H1 (cell line): ENCODE results near the gene FOSL1. TPM values are rescaled to one million over a fixed set of nuclear protein-coding genes. Genes with fewer than 3 reads are reported as not detected.

Experiments
- CTCF ChIA-PET: fragments of 300-600 bp; sonication (Branson Sonifier 250); formaldehyde crosslinking; loops from one replicate; lab custom pipeline; 2021; ENCODE audit not compliant: partially characterized antibody; lab: Charles Lee
- POLR2A ChIA-PET: fragments of 300-600 bp; sonication (Branson Sonifier 250); formaldehyde crosslinking; loops from one replicate; lab custom pipeline; 2021; ENCODE audit warnings: inconsistent platforms; ENCODE audit not compliant: partially characterized antibody; lab: Charles Lee
- DNase-seq, 2 experiments: peaks; one replicate each; pipeline versions ENCODE4 v3.0.0 to v3.0.0-alpha.2; 2010 to 2022; ENCODE audit warnings: low spot score in 2 of 2, low read depth in 1 of 2, mixed read lengths in 1 of 2
- FAIRE-seq: peaks from 2 replicates; lab custom pipeline; 2011; peaks lifted over from hg19 to GRCh38; lab: Jason Lieb, UNC
- H2AFZ ChIP-seq: 2 replicates; pipeline ENCODE4 v1.8.1; 2012; ENCODE audit warnings: low read length, inconsistent platforms
- H2AK5ac ChIP-seq: 2 replicates; pipeline ENCODE4 v1.6.1; 2013; ENCODE audit warnings: low read depth, low read length
- H2BK120ac ChIP-seq: replicated peaks from 2 replicates; pipeline ENCODE3; 2013; ENCODE audit warnings: low read depth, low read length, inconsistent platforms
- H2BK12ac ChIP-seq: 2 replicates; pipeline ENCODE4 v1.6.1; 2013; ENCODE audit warnings: low read depth, low read length
- H2BK15ac ChIP-seq: 2 replicates; pipeline ENCODE4 v1.6.1; 2013; ENCODE audit warnings: low read length
- H2BK20ac ChIP-seq: 2 replicates; pipeline ENCODE4 v1.6.1; 2013; ENCODE audit warnings: low read length
- H2BK5ac ChIP-seq: 2 replicates; pipeline ENCODE4 v1.6.1; 2013; ENCODE audit warnings: low read depth, low read length
- H3K14ac ChIP-seq: 2 replicates; pipeline ENCODE4 v1.6.1; 2013; ENCODE audit warnings: inconsistent platforms; ENCODE audit not compliant: insufficient read length
- H3K18ac ChIP-seq: 2 replicates; pipeline ENCODE4 v1.6.1; 2013; ENCODE audit warnings: low read length; ENCODE audit errors: extremely low read depth
- H3K23ac ChIP-seq: 2 replicates; pipeline ENCODE4 v1.6.1; 2013; ENCODE audit warnings: inconsistent platforms; ENCODE audit not compliant: insufficient read length
- H3K23me2 ChIP-seq: 2 replicates; pipeline ENCODE4 v1.6.1; 2013; ENCODE audit warnings: low read depth, low read length
- H3K27ac ChIP-seq: 2 replicates; pipeline ENCODE4 v1.6.1; 2011; ENCODE audit warnings: low read depth, low read length, inconsistent platforms
- H3K27me3 ChIP-seq, 4 experiments: replicated peaks in 1 of 4; 1 replicate in 1 of 4; 2 replicates in 3 of 4; pipeline versions ENCODE4 v1.6.1 to v1.8.1; 2011 to 2013; ENCODE audit warnings: low read length in 3 of 4, mild to moderate bottlenecking in 3 of 4, inconsistent platforms in 2 of 4, mixed read lengths in 2 of 4, moderate library complexity in 1 of 4; ENCODE audit not compliant: control insufficient read depth in 3 of 4, insufficient read depth in 3 of 4; ENCODE audit errors: extremely low read depth in 1 of 4
- H3K36me3 ChIP-seq, 4 experiments: 2 replicates each; pipeline versions ENCODE4 v1.6.1 to v1.8.1; 2011 to 2013; ENCODE audit warnings: mild to moderate bottlenecking in 4 of 4, low read length in 3 of 4, moderate library complexity in 2 of 4, control low read depth in 1 of 4, inconsistent platforms in 1 of 4; ENCODE audit not compliant: insufficient read depth in 4 of 4, control insufficient read depth in 2 of 4
- H3K4ac ChIP-seq: replicated peaks from 2 replicates; pipeline ENCODE3; 2013; ENCODE audit warnings: low read length, low read depth, mixed read lengths, inconsistent platforms; ENCODE audit not compliant: insufficient read length
- H3K4me1 ChIP-seq, 4 experiments: replicated peaks in 1 of 4; 1 replicate in 1 of 4; 2 replicates in 3 of 4; pipeline versions ENCODE4 v1.6.1 to v1.8.1; 2011 to 2013; ENCODE audit warnings: low read length in 3 of 4, inconsistent platforms in 2 of 4, mixed read lengths in 1 of 4; ENCODE audit not compliant: insufficient read depth in 4 of 4, control insufficient read depth in 3 of 4
- H3K4me2 ChIP-seq, 2 experiments: 2 replicates each; pipeline versions ENCODE4 v1.6.1 to v1.8.1; 2011 to 2013; ENCODE audit warnings: low read depth in 2 of 2, low read length in 2 of 2, control low read depth in 1 of 2, inconsistent platforms in 1 of 2, mild to moderate bottlenecking in 1 of 2; ENCODE audit not compliant: insufficient read depth in 1 of 2
- H3K4me3 ChIP-seq, 4 experiments: fragments of 200-600, 300-600 bp in 1 of 4; sonication (generic), shearing (Covaris generic), sonication (Bioruptor Twin) in 1 of 4; 2 replicates each; pipeline versions ENCODE4 v1.5.1 to v1.8.1; 2011 to 2016; ENCODE audit warnings: low read length in 4 of 4, low read depth in 3 of 4, control low read depth in 2 of 4, inconsistent platforms in 2 of 4, mild to moderate bottlenecking in 2 of 4, mixed read lengths in 1 of 4, moderate library complexity in 1 of 4; ENCODE audit not compliant: insufficient read depth in 2 of 4; ENCODE audit errors: extremely low read depth in 1 of 4
- H3K56ac ChIP-seq: replicated peaks from 2 replicates; pipeline ENCODE3; 2013; ENCODE audit warnings: low read depth, mild to moderate bottlenecking, mixed read lengths, low read length, inconsistent platforms; ENCODE audit not compliant: insufficient read length
- H3K79me1 ChIP-seq: 2 replicates; pipeline ENCODE4 v1.6.1; 2013; ENCODE audit warnings: low read depth, low read length, control low read depth
- H3K79me2 ChIP-seq, 2 experiments: 2 replicates each; pipeline versions ENCODE4 v1.6.1 to v1.8.1; 2012 to 2013; ENCODE audit warnings: low read length in 2 of 2, mild to moderate bottlenecking in 2 of 2, inconsistent platforms in 1 of 2; ENCODE audit not compliant: insufficient read depth in 2 of 2, control insufficient read depth in 1 of 2
- H3K9ac ChIP-seq, 4 experiments: replicated peaks in 1 of 4; 1 replicate in 1 of 4; 2 replicates in 3 of 4; pipeline versions ENCODE4 v1.6.1 to v1.8.1; 2011 to 2013; ENCODE audit warnings: low read depth in 3 of 4, low read length in 3 of 4, control low read depth in 2 of 4, mild to moderate bottlenecking in 2 of 4, moderate library complexity in 2 of 4, inconsistent platforms in 1 of 4; ENCODE audit errors: extremely low read depth in 1 of 4
- H3K9me3 ChIP-seq, 2 experiments: 2 replicates each; pipeline versions ENCODE4 v1.6.1 to v1.8.1; 2012 to 2013; ENCODE audit warnings: mild to moderate bottlenecking in 2 of 2, moderate library complexity in 2 of 2, control low read depth in 1 of 2, inconsistent platforms in 1 of 2, low read depth in 1 of 2, low read length in 1 of 2, mixed read lengths in 1 of 2; ENCODE audit not compliant: insufficient read depth in 2 of 2
- H4K20me1 ChIP-seq, 2 experiments: replicated peaks in 1 of 2; 2 replicates each; pipeline versions ENCODE3 to v1.8.1; 2011 to 2013; ENCODE audit warnings: inconsistent platforms in 2 of 2, low read length in 2 of 2, mild to moderate bottlenecking in 1 of 2; ENCODE audit not compliant: insufficient read depth in 2 of 2, control insufficient read depth in 1 of 2
- H4K5ac ChIP-seq: 2 replicates; pipeline ENCODE4 v1.6.1; 2013; ENCODE audit warnings: low read length, low read depth, mixed read lengths, inconsistent platforms; ENCODE audit not compliant: insufficient read length
- H4K8ac ChIP-seq: 2 replicates; pipeline ENCODE4 v1.8.0; 2013; ENCODE audit warnings: mild to moderate bottlenecking, moderate library complexity, low read length, inconsistent platforms; ENCODE audit not compliant: insufficient read depth; ENCODE audit errors: extremely low read depth
- H4K91ac ChIP-seq: replicated peaks from 2 replicates; pipeline ENCODE3; 2013; ENCODE audit warnings: low read length, mixed read lengths, inconsistent platforms; ENCODE audit not compliant: insufficient read length
- GTF2F1 ChIP-seq: IDR thresholded peaks from 2 replicates; pipeline ENCODE4 v1.6.1; 2012; ENCODE audit warnings: low read depth, low read length, improper control_type of control experiment, borderline replicate concordance
- WGBS, 2 experiments: shearing (Covaris generic) in 1 of 2; methylation state at CpG; one replicate each; pipeline versions ENCODE4 v1.1.6 to v1.1.7; 2013 to 2015; ENCODE audit warnings: low lambda C conversion rate in 2 of 2, mixed read lengths in 2 of 2, inconsistent platforms in 1 of 2, low coverage in 1 of 2, missing lambda C conversion rate in 1 of 2; ENCODE audit not compliant: insufficient replicate concordance in 2 of 2, insufficient coverage in 1 of 2, insufficient read length in 1 of 2; ENCODE audit errors: extremely low coverage in 1 of 2, missing lambda C conversion rate in 1 of 2; 5-methylcytosine and 5-hydroxymethylcytosine counted together
- polyA plus RNA-seq, 7 experiments: library from polyadenylated mRNA; depleted of rRNA in 3 of 7; stranded (reverse) in 5 of 7; unstranded in 2 of 7; fragments of >200 nt in 5 of 7; fragments of 200-250 nt in 2 of 7; gene quantifications; 1 replicate in 5 of 7; 2 replicates in 1 of 7; 4 replicates in 1 of 7; pipeline versions ENCODE4 v1.2.1 to v1.2.3, GENCODE V29; 2011 to 2013; ENCODE audit warnings: missing spikeins in 2 of 7, mixed read lengths in 2 of 7
- total RNA-seq: library from RNA; stranded (reverse); fragmentation: NEBNext Ultra II Directional; extraction: Animal tissue kit (Norgen Biotek cat#: 25700); gene quantifications from 2 replicates; pipeline ENCODE4 v1.2.1, GENCODE V29; 2021
- TF ChIP-seq, protein P1 (sequence below): IDR thresholded peaks from 2 replicates; pipeline ENCODE4 v1.6.1; 2011; ENCODE audit warnings: low read depth, mild to moderate bottlenecking, low read length; ENCODE audit not compliant: insufficient read depth

The FOSL1 gene
- total and polyA plus RNA-seq, 2 of the 8 experiments (the other 6 are each of a cell fraction or from before 2014, with no cell fraction given), result 6.3 to 7.2 TPM

DNA sequence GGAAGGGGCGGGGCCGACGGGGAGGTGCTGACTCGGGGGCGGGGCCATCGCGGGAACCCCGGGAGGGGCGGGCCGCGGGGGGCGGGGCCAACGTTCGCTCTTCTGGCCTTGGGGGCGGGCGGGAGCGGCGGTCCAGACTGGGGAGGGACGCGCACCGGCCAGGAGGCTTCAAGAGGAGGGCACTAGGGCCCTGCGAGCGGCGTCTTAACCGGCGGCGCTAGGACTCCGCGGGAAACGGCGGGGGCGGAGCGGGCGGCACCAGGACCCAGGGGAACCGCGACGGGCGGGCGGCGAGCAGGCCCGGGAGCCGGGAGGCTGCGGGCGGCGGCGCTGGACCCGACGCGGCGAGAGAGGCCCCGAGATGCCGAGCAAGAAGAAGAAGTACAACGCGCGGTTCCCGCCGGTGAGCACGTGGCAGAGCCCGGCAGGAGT lies 19.0 kb upstream of the FOSL1 start, which contains the start of gene DRAP1:
TSS of gene DRAP1 (plus strand) at position 286 of the 432 bp plus-strand sequence. CDS start at position 362, 76 bp downstream.
- Histone ChIP-seq H4K8ac (peak within 1 kb of the TSS; percentile 98), H2BK120ac (no peak within 1 kb of the TSS), H3K79me1 (peaks cover 7% of the 10 kb centered on the region; the same call in 1 of the 2 replicates), H2BK15ac (0 out of 2 replicates have a peak within 1 kb of the TSS, but pooled peaks have one; percentile 40), H4K91ac (peak within 1 kb of the TSS; percentile 95), H2BK12ac (no peak within 1 kb of the TSS), H2AK5ac (peak within 1 kb of the TSS; percentile 17; the same call in 1 of the 2 replicates), H3K4me3 (peak within 1 kb of the TSS; percentile 91 to 98 (median 94)), H3K18ac (peak within 1 kb of the TSS; percentile 93), H3K23ac (no peak within 1 kb of the TSS), H4K5ac (peak within 1 kb of the TSS; percentile 92), H3K79me2 (peaks cover 0 to 7% of the 10 kb centered on the region in 2 experiments; a peak in 2 of 4 replicates), H3K36me3 (peaks cover 0 to 8% (median 5%) of the 10 kb centered on the region in 4 experiments; a peak in 4 of 8 replicates), H2AFZ (no peak within 1 kb of the TSS), H3K9me3 (no peaks in the 10 kb centered on the region), H3K4me1 (peaks cover 0 to 22% (median 13%) of the 10 kb centered on the region in 4 experiments; a peak in 4 of 7 replicates), H3K56ac (peak within 1 kb of the TSS; percentile 69), H3K9ac (peak within 1 kb of the TSS; percentile 76 to 92 (median 84)), H3K23me2 (peaks cover 13% of the 10 kb centered on the region; the same call in 1 of the 2 replicates), H4K20me1 (peaks cover 0 to 7% of the 10 kb centered on the region in 2 experiments), H3K27ac (peak within 1 kb of the TSS; percentile 80), H3K4ac (peak within 1 kb of the TSS; percentile 97), H3K4me2 (peak within 1 kb of the TSS; percentile 83 to 94), H3K27me3 (no peaks in the 10 kb centered on the region), H2BK20ac (no peak within 1 kb of the TSS), H2BK5ac (peak within 1 kb of the TSS; percentile 71), H3K14ac (no peak within 1 kb of the TSS)
- POLR2A ChIA-PET, result interaction anchor here (0.9 to 4.9 kb wide), 9 partner anchors 13 to 60 kb away, joined by 3 to 36 read pairs (median 5); partner anchors contain the start of genes CCDC85B and MUS81
- DNase-seq (peak; percentile 85 to 95), FAIRE-seq (no peak)
- CTCF ChIA-PET, result interaction anchor here (0.6 to 2.3 kb wide), 3 partner anchors 13 to 34 kb away, joined by 3 to 7 read pairs (median 3); no protein-coding TSS in a partner anchor
- WGBS, 2 experiments, result 0% methylated on average over 12 of the region's 59 CpGs; no CpG with 5 or more reads in 1 of the 2 experiments
- TF ChIP-seq, protein P1, sequence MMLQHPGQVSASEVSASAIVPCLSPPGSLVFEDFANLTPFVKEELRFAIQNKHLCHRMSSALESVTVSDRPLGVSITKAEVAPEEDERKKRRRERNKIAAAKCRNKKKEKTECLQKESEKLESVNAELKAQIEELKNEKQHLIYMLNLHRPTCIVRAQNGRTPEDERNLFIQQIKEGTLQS, result no peak
- no peak for TF ChIP-seq GTF2F1
